BJ (cell line): ENCODE results near the gene CFAP46. TPM values are rescaled to one million over a fixed set of nuclear protein-coding genes. Genes with fewer than 3 reads are reported as not detected.

ENCODE experiments used
- CTCF ChIA-PET: fragments of 350-600 bp; formaldehyde crosslinking; extraction: SDS; loops from one replicate; lab custom pipeline; 2021; ENCODE audit warnings: antibody characterized with exemption, inconsistent platforms; lab: Yijun Ruan, JAX
- POLR2A ChIA-PET: fragments of 300-600 bp; sonication (Branson Sonifier 250); formaldehyde crosslinking; extraction: SDS; loops from one replicate; lab custom pipeline; 2021; ENCODE audit warnings: antibody characterized with exemption; lab: Charles Lee
- DNase-seq: peaks from one replicate; pipeline ENCODE4 v3.0.0-alpha.2; 2011; ENCODE audit warnings: low read depth
- H3K27me3 ChIP-seq: 2 replicates; pipeline ENCODE4 v1.6.0; 2011; ENCODE audit warnings: low read length; ENCODE audit not compliant: control insufficient read depth, insufficient read depth
- H3K36me3 ChIP-seq: 2 replicates; pipeline ENCODE4 v1.5.1; 2011; ENCODE audit warnings: low read length; ENCODE audit not compliant: control insufficient read depth, insufficient read depth
- H3K4me3 ChIP-seq: 2 replicates; pipeline ENCODE4 v1.5.1; 2011; ENCODE audit warnings: low read depth, mild to moderate bottlenecking, control low read depth, low read length
- polyA plus RNA-seq: library from polyadenylated mRNA; depleted of rRNA; stranded (reverse); fragments of >200 nt; gene quantifications from 2 replicates; pipeline ENCODE4 v1.2.3, GENCODE V29; 2011
- TF ChIP-seq, protein P1 (sequence below): IDR thresholded peaks from 2 replicates; pipeline ENCODE4 v1.5.1; 2011; ENCODE audit warnings: low read depth, mild to moderate bottlenecking, control low read depth, inconsistent platforms, low read length, moderate library complexity; ENCODE audit not compliant: insufficient read depth

Gene CFAP46
- polyA plus RNA-seq, 1 experiment = 1.8 TPM

DNA sequence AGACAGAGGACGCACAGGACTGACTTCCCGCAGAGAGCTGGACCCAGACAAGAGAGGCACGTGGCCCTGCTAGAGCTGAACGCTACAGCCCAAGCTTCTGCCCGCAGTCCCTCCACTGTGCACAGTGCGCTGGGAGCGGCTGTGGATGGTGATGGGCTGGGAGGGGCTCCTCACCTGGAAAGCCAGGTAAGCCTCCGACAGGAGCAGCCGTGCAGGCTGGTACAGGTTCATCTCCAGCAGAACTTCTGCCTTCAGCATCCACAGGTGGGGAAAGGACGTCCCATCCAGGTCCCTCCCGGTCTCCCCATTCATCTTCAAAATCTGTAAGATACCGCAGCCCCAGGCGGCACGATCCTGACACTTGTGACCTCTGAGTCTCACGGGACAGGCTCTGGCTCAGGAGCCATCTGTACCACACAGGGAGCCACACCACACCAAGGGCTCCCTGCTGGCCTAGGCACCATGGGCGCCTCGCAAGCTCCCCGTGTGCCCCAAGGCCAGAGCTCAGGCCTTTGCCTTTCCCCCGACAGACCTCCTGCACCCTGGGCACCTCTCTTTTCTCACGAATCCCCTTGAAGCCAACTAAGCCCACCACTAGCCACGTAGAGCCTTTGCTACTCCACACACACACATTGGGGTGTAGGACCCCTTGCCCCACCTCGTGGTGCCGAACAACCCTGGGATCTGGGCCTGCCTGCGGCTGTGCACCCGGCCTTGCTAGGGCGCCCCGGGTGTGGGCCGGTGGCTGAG lies 76.3 kb downstream of the CFAP46 start:
- POLR2A ChIA-PET = no interaction called here
- H3K27me3 ChIP-seq = peaks cover 1% of the 10 kb centered on the region; the same call in 1 of the 2 replicates
- H3K36me3 ChIP-seq = no peaks in the 10 kb centered on the region
- CTCF ChIA-PET = no interaction called here
- no peak overlapping the region for H3K4me3 ChIP-seq
- TF ChIP-seq, protein P1, sequence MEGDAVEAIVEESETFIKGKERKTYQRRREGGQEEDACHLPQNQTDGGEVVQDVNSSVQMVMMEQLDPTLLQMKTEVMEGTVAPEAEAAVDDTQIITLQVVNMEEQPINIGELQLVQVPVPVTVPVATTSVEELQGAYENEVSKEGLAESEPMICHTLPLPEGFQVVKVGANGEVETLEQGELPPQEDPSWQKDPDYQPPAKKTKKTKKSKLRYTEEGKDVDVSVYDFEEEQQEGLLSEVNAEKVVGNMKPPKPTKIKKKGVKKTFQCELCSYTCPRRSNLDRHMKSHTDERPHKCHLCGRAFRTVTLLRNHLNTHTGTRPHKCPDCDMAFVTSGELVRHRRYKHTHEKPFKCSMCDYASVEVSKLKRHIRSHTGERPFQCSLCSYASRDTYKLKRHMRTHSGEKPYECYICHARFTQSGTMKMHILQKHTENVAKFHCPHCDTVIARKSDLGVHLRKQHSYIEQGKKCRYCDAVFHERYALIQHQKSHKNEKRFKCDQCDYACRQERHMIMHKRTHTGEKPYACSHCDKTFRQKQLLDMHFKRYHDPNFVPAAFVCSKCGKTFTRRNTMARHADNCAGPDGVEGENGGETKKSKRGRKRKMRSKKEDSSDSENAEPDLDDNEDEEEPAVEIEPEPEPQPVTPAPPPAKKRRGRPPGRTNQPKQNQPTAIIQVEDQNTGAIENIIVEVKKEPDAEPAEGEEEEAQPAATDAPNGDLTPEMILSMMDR = no peak
- DNase-seq = no peak

DNA sequence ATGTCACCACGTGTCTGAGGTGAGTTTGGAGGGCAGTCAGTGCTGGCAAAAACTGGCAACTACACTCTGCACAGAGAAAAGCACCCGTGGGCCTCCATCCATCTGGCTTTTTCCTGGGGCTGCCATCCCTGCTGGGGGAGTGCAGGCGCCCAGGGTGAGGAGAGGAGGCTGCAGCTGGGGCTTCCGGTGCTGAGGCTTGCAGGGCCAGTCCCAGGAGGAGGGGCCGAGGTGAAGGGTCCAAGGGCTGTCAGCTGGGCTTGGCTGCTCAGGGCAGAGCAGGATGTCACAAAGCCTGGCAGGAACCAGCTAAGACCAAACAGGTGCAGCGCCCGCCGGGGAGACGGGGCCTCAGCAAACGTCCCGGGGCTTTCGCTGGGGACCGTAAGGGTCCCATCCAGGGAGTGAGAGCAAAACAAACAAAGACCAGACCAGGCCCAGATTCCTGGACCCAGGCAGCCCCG lies 77.2 kb downstream of the CFAP46 start:
- Histone ChIP-seq H3K4me3 (no peak overlapping the region), H3K36me3 (no peaks in the 10 kb centered on the region), H3K27me3 (peaks cover 5% of the 10 kb centered on the region)
- ChIA-PET POLR2A (no interaction called here), CTCF (no interaction called here)
- TF ChIP-seq, protein P1 = no peak
- no peak for DNase-seq

DNA sequence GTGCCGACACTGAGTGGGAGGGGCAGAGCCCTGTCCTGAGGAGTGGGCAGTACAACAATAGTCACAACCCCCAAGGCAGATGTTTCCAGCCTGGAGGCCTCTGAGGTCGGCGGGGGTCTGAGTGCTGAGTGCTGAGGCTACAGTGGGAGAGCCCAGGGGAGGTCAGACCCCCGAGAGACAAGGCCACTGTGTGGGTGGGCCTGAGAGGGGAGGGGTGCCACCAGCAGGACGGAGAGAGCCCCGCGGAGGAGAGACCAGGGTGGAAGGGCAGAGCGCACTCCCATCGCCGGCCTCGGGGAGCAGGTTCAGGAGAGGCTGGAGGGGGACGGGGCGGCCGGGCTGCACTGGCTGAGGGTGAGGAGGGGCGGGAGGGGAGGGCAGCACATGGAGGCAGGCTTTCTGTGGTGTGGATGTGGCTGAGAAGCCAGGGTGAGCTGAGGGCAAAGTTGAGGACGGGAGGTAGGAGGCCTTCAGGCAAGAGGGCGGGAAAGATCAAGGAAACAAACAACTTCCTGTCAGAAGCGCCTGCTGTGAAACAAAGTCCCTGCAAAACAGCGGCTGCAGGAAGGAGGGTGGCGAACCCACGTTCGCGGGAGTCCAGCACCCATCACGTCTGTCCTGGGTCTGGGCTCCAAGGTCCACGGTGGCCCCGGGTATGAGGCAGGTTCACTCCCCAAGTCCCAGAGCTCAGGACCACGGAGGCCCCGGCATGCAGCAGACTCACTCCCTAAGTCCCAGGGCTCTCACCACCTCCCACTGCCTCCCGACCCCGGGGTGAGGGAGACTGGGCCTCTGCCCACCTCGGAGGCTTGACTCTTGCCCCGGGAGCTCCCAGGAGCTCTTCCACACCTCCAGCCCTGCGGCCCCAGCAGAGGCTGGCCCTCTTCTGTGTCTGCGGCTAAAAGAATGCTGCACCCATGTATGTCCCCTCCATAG lies 79.6 kb downstream of the CFAP46 start:
- ChIA-PET POLR2A (no interaction called here), CTCF (no interaction called here)
- no peak overlapping the region for H3K4me3 ChIP-seq
- no peak for DNase-seq
- TF ChIP-seq, protein P1 = no peak
- peaks cover 5% of the 10 kb centered on the region for H3K27me3 ChIP-seq
- no peaks in the 10 kb centered on the region for H3K36me3 ChIP-seq

DNA sequence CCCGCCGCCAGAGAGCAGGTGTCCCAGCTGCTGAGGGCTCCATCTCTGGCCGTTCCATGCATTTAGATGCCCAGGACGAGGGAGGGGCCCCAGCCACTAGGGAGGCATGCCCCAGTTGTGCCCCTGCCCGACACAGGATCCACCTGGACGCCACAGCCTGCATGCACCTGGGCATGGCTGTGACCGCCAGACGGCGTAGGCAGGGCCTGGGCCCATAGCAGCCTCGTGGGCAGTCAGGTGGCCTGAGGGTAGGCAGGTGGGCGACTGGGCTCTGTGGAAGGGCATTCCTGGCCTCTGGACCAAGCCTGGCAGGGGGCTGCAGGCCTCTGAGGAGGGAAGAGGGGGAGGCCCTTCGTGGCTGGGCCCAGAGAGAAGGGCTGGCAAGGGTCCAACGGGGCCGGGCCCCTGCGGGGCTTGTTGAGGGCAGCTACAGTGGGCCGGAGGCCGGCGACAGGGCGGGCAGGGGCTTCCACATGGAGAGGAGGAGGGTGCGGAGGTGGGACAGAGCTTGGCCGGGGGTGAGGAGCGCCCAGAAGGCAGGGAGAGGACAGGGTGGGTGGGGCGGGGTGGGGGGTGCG lies 80.4 kb downstream of the CFAP46 start:
- no peaks in the 10 kb centered on the region for H3K36me3 ChIP-seq
- no peak overlapping the region for H3K4me3 ChIP-seq
- no peak for DNase-seq
- CTCF ChIA-PET = no interaction called here
- POLR2A ChIA-PET = no interaction called here
- peaks cover 5% of the 10 kb centered on the region for H3K27me3 ChIP-seq
- TF ChIP-seq, protein P1 = no peak
